H9 (cell line): ENCODE results near the gene TMEM176A. TPM values are rescaled to one million over a fixed set of nuclear protein-coding genes. Genes with fewer than 3 reads are reported as not detected.

Experiments used
- DNase-seq: peaks from one replicate; pipeline ENCODE4 v3.0.0-alpha.2; 2017
- H2AFZ ChIP-seq: one replicate; pipeline ENCODE4 v1.6.1; 2013; ENCODE audit warnings: mild to moderate bottlenecking, low read length, control low read depth, moderate library complexity
- H2AK5ac ChIP-seq: 2 replicates; pipeline ENCODE4 v1.6.1; 2013; ENCODE audit warnings: low read length, control low read depth, mixed read lengths; ENCODE audit not compliant: insufficient read length
- H2BK120ac ChIP-seq: one replicate; pipeline ENCODE4 v1.6.1; 2013; ENCODE audit warnings: low read depth, mild to moderate bottlenecking, low read length, control low read depth, inconsistent platforms; ENCODE audit not compliant: poor library complexity, severe bottlenecking
- H2BK12ac ChIP-seq: 2 replicates; pipeline ENCODE4 v1.6.1; 2013; ENCODE audit warnings: low read length, control low read depth, mixed read lengths, low read depth; ENCODE audit not compliant: insufficient read length
- H2BK15ac ChIP-seq: 2 replicates; pipeline ENCODE4 v1.6.1; 2013; ENCODE audit warnings: low read depth, low read length, control low read depth
- H2BK20ac ChIP-seq: one replicate; pipeline ENCODE4 v1.6.1; 2013; ENCODE audit warnings: low read depth, mild to moderate bottlenecking, low read length, control low read depth, inconsistent platforms; ENCODE audit not compliant: poor library complexity, severe bottlenecking
- H2BK5ac ChIP-seq: 2 replicates; pipeline ENCODE4 v1.6.1; 2013; ENCODE audit warnings: low read length, control low read depth, mixed read lengths; ENCODE audit not compliant: insufficient read length
- H3K14ac ChIP-seq: 2 replicates; pipeline ENCODE4 v1.6.1; 2013; ENCODE audit warnings: low read length, control low read depth; ENCODE audit not compliant: insufficient read depth
- H3K18ac ChIP-seq: 2 replicates; pipeline ENCODE4 v1.6.1; 2013; ENCODE audit warnings: low read depth, mild to moderate bottlenecking, mixed read lengths, low read length, control low read depth; ENCODE audit not compliant: insufficient read length
- H3K23ac ChIP-seq: 2 replicates; pipeline ENCODE4 v1.6.1; 2013; ENCODE audit warnings: low read length, control low read depth, mixed read lengths, low read depth; ENCODE audit not compliant: insufficient read length
- H3K23me2 ChIP-seq: 2 replicates; pipeline ENCODE4 v1.6.1; 2013; ENCODE audit warnings: low read depth, mild to moderate bottlenecking, mixed read lengths, low read length, control low read depth; ENCODE audit not compliant: insufficient read length, poor library complexity, severe bottlenecking
- H3K27ac ChIP-seq: 2 replicates; pipeline ENCODE4 v1.5.1; 2013; ENCODE audit warnings: low read length, control low read depth, mixed read lengths, low read depth; ENCODE audit not compliant: insufficient read length
- H3K27me3 ChIP-seq: 2 replicates; pipeline ENCODE4 v1.6.1; 2013; ENCODE audit warnings: low read length, control low read depth, inconsistent platforms; ENCODE audit not compliant: insufficient read depth
- H3K4ac ChIP-seq: 2 replicates; pipeline ENCODE4 v1.6.1; 2013; ENCODE audit warnings: low read depth, mild to moderate bottlenecking, control low read depth, inconsistent platforms, low read length, moderate library complexity
- H3K4me1 ChIP-seq: 2 replicates; pipeline ENCODE4 v1.6.1; 2013; ENCODE audit warnings: low read length, control low read depth, inconsistent platforms; ENCODE audit not compliant: insufficient read depth
- H3K4me2 ChIP-seq: 2 replicates; pipeline ENCODE4 v1.6.1; 2013; ENCODE audit warnings: low read length, control low read depth, mixed read lengths; ENCODE audit not compliant: insufficient read length, insufficient read depth
- H3K56ac ChIP-seq: 2 replicates; pipeline ENCODE4 v1.6.1; 2013; ENCODE audit warnings: low read depth, mild to moderate bottlenecking, mixed read lengths, low read length, control low read depth; ENCODE audit not compliant: insufficient read length
- H3K79me1 ChIP-seq: 2 replicates; pipeline ENCODE4 v1.6.1; 2013; ENCODE audit warnings: low read depth, mild to moderate bottlenecking, moderate library complexity, low read length, control low read depth, inconsistent platforms; ENCODE audit not compliant: insufficient read depth, poor library complexity, severe bottlenecking
- H3K79me2 ChIP-seq: 2 replicates; pipeline ENCODE4 v1.6.1; 2013; ENCODE audit warnings: low read length, control low read depth, inconsistent platforms; ENCODE audit not compliant: insufficient read depth
- H3K9ac ChIP-seq: 2 replicates; pipeline ENCODE4 v1.6.1; 2013; ENCODE audit warnings: low read length, control low read depth, mixed read lengths; ENCODE audit not compliant: insufficient read length; ENCODE audit errors: extremely low read depth
- H3K9me3 ChIP-seq: one replicate; pipeline ENCODE4 v1.6.1; 2013; ENCODE audit warnings: low read depth, low read length, inconsistent platforms; ENCODE audit not compliant: control insufficient read depth
- H3T11ph ChIP-seq: one replicate; pipeline ENCODE4 v1.6.1; 2013; ENCODE audit warnings: mild to moderate bottlenecking, low read length, control low read depth, inconsistent platforms
- H4K20me1 ChIP-seq: one replicate; pipeline ENCODE4 v1.6.1; 2013; ENCODE audit not compliant: control insufficient read depth, insufficient read length, insufficient read depth
- H4K5ac ChIP-seq: 2 replicates; pipeline ENCODE4 v1.6.1; 2013; ENCODE audit warnings: low read depth, mild to moderate bottlenecking, mixed read lengths, low read length, control low read depth; ENCODE audit not compliant: insufficient read length
- H4K8ac ChIP-seq: replicated peaks from 2 replicates; pipeline ENCODE4 v1.6.1; 2013; ENCODE audit warnings: low read length, control low read depth, mixed read lengths, low read depth; ENCODE audit not compliant: insufficient read length
- H4K91ac ChIP-seq: 2 replicates; pipeline ENCODE4 v1.6.1; 2013; ENCODE audit warnings: low read depth, mild to moderate bottlenecking, moderate library complexity, mixed read lengths, low read length, control low read depth; ENCODE audit not compliant: insufficient read length
- H3K27ac Mint-ChIP-seq, 3 experiments: 2 replicates in 2 of 3; 3 replicates in 1 of 3; pipeline ENCODE4 v1.8.0; 2020 to 2021; ENCODE audit warnings: mixed read lengths in 3 of 3, mild to moderate bottlenecking in 1 of 3, moderate library complexity in 1 of 3
- H3K27me3 Mint-ChIP-seq: 2 replicates; pipeline ENCODE4 v1.8.0; 2021; ENCODE audit warnings: low read depth, mild to moderate bottlenecking, moderate library complexity, mixed read lengths
- H3K36me3 Mint-ChIP-seq, 3 experiments: 2 replicates in 2 of 3; 3 replicates in 1 of 3; pipeline ENCODE4 v1.8.0; 2020 to 2021; ENCODE audit warnings: low read depth in 3 of 3, mixed read lengths in 3 of 3; ENCODE audit not compliant: insufficient read depth in 1 of 3
- H3K4me1 Mint-ChIP-seq, 2 experiments: 2 replicates each; pipeline ENCODE4 v1.8.0; 2020; ENCODE audit warnings: mixed read lengths in 2 of 2
- H3K4me3 Mint-ChIP-seq, 2 experiments: 2 replicates in 1 of 2; 3 replicates in 1 of 2; pipeline ENCODE4 v1.8.0; 2020 to 2021; ENCODE audit warnings: mild to moderate bottlenecking in 2 of 2, mixed read lengths in 2 of 2, moderate library complexity in 1 of 2
- H3K9me3 Mint-ChIP-seq, 2 experiments: 2 replicates in 1 of 2; 3 replicates in 1 of 2; pipeline ENCODE4 v1.8.0; 2020; ENCODE audit warnings: mild to moderate bottlenecking in 2 of 2, mixed read lengths in 2 of 2, moderate library complexity in 1 of 2
- WGBS: extraction: QIAGEN DNeasy Blood & Tissue Kit; methylation state at CpG from one replicate; pipeline ENCODE4 v1.1.7; 2013; ENCODE audit warnings: missing lambda C conversion rate, low lambda C conversion rate, mixed read lengths; ENCODE audit not compliant: insufficient read length; ENCODE audit errors: extremely low coverage; 5-methylcytosine and 5-hydroxymethylcytosine counted together
- total RNA-seq: library from RNA; stranded (reverse); gene quantifications from 2 replicates; pipeline ENCODE4 v1.2.1, GENCODE V29; 2021
- TF ChIP-seq, protein P1 (sequence below): fragments of 200-600 bp; sonication (generic); conservative IDR thresholded peaks from 3 replicates; pipeline ENCODE4 v1.8.0; 2021; ENCODE audit warnings: antibody characterized with exemption, mild to moderate bottlenecking

The TMEM176A gene
- total RNA-seq, 1 experiment from 2014 or later = not detected

DNA sequence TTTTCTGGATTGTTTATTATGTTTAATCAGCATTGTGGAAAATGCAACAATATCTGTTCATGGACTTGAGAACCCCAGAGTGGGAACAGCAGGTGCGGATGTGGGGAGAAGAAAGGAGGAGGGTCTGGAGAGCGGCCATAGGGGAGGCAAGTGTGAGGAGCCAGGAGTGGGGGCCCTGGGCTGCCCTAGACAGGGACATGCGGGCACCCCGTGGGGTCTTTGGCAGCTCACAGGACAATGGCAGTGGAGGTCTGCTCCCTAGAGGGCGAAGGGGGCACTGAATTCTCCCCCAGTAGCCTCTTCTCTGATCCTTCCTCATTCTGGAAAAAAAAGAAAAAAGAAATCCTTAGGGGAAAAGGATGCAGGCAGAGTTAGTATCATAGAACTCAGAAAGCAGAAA lies 9.3 kb upstream of the TMEM176A start:
- H3K23ac ChIP-seq = no peak overlapping the region

More for the DNA sequence above, 9.3 kb upstream of the TMEM176A start:
- no CpG with 5 or more reads among the region's 5 CpGs for WGBS
- Histone ChIP-seq H2BK12ac (no peak overlapping the region), H2AK5ac (no peak overlapping the region), H4K20me1 (no peaks in the 10 kb centered on the region), H2BK15ac (no peak overlapping the region), H3K18ac (no peak overlapping the region), H3T11ph (no peak overlapping the region), H3K56ac (no peak overlapping the region), H3K23me2 (no peaks in the 10 kb centered on the region), H4K8ac (no peak overlapping the region), H3K9ac (no peak overlapping the region), H3K9me3 (no peaks in the 10 kb centered on the region), H3K14ac (no peak overlapping the region), H2BK20ac (no peak overlapping the region), H3K27ac (no peak overlapping the region), H4K5ac (no peak overlapping the region), H3K4me2 (no peak overlapping the region), H3K79me1 (no peaks in the 10 kb centered on the region), H2BK5ac (no peak overlapping the region), H2AFZ (no peak overlapping the region), H3K4me1 (no peaks in the 10 kb centered on the region), H4K91ac (no peak overlapping the region), H2BK120ac (no peak overlapping the region), H3K79me2 (no peaks in the 10 kb centered on the region), H3K4ac (no peak overlapping the region), H3K27me3 (no peaks in the 10 kb centered on the region)
- Mint-ChIP-seq H3K27ac (no peak overlapping the region), H3K36me3 (peaks cover 0 to 3% (median 0%) of the 10 kb centered on the region in 3 experiments; a peak in 1 of 7 replicates), H3K27me3 (peaks cover 29% of the 10 kb centered on the region), H3K4me3 (no peak overlapping the region), H3K9me3 (0 out of 5 replicates have a peak, but pooled peaks cover 5% of the 10 kb centered on the region in 2 experiments), H3K4me1 (no peaks in the 10 kb centered on the region)
- TF ChIP-seq, protein P1, sequence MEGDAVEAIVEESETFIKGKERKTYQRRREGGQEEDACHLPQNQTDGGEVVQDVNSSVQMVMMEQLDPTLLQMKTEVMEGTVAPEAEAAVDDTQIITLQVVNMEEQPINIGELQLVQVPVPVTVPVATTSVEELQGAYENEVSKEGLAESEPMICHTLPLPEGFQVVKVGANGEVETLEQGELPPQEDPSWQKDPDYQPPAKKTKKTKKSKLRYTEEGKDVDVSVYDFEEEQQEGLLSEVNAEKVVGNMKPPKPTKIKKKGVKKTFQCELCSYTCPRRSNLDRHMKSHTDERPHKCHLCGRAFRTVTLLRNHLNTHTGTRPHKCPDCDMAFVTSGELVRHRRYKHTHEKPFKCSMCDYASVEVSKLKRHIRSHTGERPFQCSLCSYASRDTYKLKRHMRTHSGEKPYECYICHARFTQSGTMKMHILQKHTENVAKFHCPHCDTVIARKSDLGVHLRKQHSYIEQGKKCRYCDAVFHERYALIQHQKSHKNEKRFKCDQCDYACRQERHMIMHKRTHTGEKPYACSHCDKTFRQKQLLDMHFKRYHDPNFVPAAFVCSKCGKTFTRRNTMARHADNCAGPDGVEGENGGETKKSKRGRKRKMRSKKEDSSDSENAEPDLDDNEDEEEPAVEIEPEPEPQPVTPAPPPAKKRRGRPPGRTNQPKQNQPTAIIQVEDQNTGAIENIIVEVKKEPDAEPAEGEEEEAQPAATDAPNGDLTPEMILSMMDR = peak; percentile 22; the same call in 1 of the 3 replicates
- no peak for DNase-seq
